NCI-H2171 treated with DMSO at 0.1 percent for 48 hours (cell line): ENCODE data around the gene CEBPA.

Experiments used
- DNase-seq: peaks from one replicate; lab custom pipeline; 2025; lab: John Stamatoyannopoulos, UW

CEBPA gene

GRCh38 chr19:33302175-33302973, at the start of gene CEBPA:
Gene CEBPA, minus strand, starts transcription at chr19:33302534. Its CDS starts 120 bp downstream, at chr19:33302414.
- DNase-seq = peak; percentile 80

GRCh38 chr19:33350538-33351309, 48.4 kb upstream of the CEBPA start:
- peak; percentile 8 for DNase-seq

- DNase-seq = no peak
Observed at GRCh38 chr19:33349319-33350289, 47.3 kb upstream of the CEBPA start.

- DNase-seq = no peak
Observed at GRCh38 chr19:33348301-33349010, 46.1 kb upstream of the CEBPA start.

GRCh38 chr19:33347300-33347699, 45.0 kb upstream of the CEBPA start:
- DNase-seq = no peak

GRCh38 chr19:33346665-33347064, 44.3 kb upstream of the CEBPA start:
- DNase-seq = no peak

- DNase-seq = no peak
Observed at GRCh38 chr19:33345163-33345562, 42.8 kb upstream of the CEBPA start.

GRCh38 chr19:33344573-33344925, 42.2 kb upstream of the CEBPA start:
- DNase-seq = no peak

- DNase-seq = peak; percentile 12
Observed at GRCh38 chr19:33343859-33344572, 41.7 kb upstream of the CEBPA start.

- no peak for DNase-seq
Observed at GRCh38 chr19:33343301-33343700, 41.0 kb upstream of the CEBPA start.

GRCh38 chr19:33340991-33341390, 38.7 kb upstream of the CEBPA start:
- no peak for DNase-seq

- DNase-seq = no peak
Observed at GRCh38 chr19:33339016-33339984, 37.0 kb upstream of the CEBPA start.

- no peak for DNase-seq
Observed at GRCh38 chr19:33335446-33335845, 33.1 kb upstream of the CEBPA start.

- no peak for DNase-seq
Observed at GRCh38 chr19:33334271-33334670, 31.9 kb upstream of the CEBPA start.

GRCh38 chr19:33333642-33334041, 31.3 kb upstream of the CEBPA start:
- DNase-seq = no peak

GRCh38 chr19:33333151-33333550, 30.8 kb upstream of the CEBPA start:
- no peak for DNase-seq

- no peak for DNase-seq
Observed at GRCh38 chr19:33332248-33332647, 29.9 kb upstream of the CEBPA start.

- no peak for DNase-seq
Observed at GRCh38 chr19:33329736-33330135, 27.4 kb upstream of the CEBPA start.

GRCh38 chr19:33329060-33329459, 26.7 kb upstream of the CEBPA start:
- DNase-seq = no peak

GRCh38 chr19:33325920-33326319, 23.6 kb upstream of the CEBPA start:
- DNase-seq = peak; percentile 5
